NCI-H2107 treated with DMSO at 0.1 percent for 48 hours (cell line): ENCODE results near the gene DPY19L3.
"Not testable (repeated sequence)": the region's sequence is repeated elsewhere in the genome, so short reads cannot be mapped to it uniquely, and the experiment has no call there.

ENCODE experiments used
- DNase-seq: peaks from one replicate; lab custom pipeline; 2025; ENCODE audit not compliant: unreplicated experiment; lab: John Stamatoyannopoulos, UW

The DPY19L3 gene

DNA sequence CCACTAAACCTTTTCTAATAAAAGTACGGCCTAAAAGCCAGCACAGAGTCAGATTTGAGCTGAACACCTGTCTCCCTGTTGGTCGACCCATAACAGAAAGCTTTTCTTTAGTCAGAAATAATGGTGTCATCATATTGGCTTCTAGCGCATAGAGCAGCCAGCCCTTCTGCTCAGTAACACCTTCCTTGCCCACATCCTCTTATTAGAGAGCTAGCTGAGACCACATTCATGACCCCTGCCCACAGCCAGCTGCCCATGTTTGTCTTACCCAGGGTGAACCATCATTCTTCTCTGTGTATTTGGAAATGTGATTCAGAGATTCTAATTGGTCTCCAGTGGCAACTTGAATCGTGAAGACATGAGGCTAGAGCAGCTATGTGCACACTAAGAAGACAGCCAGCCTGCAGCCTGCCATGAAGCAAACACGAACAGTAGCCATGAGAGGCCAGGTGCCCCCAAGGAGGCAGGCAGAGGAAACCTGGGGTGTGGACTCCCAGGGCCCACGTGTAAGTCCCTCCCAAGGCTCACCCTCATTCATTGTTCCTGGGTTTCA, 93.2 kb downstream of the DPY19L3 start:
- no peak for DNase-seq

GRCh38 chr19:32512498-32512897, 106.9 kb downstream of the DPY19L3 start:
- not testable (repeated sequence) for DNase-seq

DNA sequence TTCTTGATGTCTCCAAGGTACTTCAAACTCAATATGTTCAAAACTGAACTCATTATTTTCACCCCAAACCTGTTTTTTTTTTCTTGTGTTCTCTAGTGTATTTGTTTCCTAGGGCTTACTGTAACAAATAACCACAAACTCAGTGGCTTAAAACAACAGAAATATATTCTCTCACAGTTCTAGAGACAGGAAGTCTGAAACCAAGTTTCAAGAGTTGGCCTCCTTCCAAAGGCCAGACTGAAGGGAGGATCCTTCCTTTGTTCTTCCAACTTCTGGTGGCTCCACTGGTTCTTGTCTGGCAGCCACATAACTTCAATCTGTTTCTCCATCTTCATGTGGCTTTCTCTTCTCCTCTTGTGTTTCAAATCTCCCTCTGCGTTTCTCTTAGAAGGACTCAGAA, 113.5 kb downstream of the DPY19L3 start:
- DNase-seq, result no peak

DNA sequence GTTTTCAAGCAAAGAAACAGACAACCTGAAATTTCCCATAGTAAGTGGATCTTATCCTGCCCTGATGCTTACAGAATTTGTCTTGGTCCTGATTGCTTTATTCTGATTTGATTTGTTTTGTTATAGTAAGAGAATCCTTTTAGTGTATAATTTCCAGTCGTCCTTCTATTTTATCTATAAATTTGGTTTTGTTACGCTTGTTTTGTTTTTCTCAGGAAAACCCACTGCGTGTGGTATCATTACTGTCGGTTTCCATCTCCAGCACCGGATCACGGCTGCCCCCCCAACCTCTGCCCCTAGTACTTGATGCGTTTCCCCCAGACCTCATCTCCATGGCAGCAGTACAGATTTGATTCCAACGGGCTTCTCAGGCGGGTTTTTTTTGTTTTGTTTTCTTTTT, 117.4 kb downstream of the DPY19L3 start:
- no peak for DNase-seq

DNA sequence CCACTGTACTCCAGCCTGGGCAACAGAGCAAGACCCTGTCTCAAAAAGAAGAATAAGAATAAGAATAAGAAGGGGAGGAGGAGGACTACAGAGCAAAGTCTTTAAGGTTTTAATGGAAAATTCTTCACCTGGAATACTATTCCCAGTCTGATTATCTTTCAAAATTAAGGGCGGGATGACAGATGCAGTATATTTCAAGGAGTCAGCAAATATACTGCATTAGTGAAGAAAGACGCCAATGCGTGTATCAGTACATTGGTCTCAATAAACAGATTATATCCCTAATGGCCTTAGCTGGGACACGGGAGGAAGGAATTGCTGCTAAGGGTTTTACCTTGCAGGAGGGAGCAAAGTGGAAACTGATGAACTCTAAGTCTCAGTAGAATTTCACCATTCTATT, 121.3 kb downstream of the DPY19L3 start:
- no peak for DNase-seq

GRCh38 chr19:32530773-32531172, 125.2 kb downstream of the DPY19L3 start:
- no peak for DNase-seq

DNA sequence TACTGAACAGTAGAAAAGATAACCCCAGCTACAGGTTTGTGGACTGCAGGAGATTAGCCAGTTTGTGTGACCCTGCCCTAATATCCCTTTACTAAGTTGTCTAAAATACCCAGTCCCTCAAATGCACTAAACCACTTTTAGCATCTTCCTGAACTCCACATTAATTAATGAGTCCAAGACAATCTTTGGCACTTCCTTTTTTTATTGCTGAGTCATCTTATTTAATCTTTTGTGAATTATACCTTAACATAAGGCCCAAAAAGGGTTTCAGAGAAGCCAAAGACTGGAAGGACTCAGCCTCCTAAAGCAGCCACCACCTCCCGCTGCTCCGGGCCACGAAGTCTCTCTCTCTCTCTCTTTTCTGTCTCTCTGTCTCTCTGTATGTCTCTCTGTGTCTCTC, 126.7 kb downstream of the DPY19L3 start:
- DNase-seq, result no peak
